Subcutaneous adipose tissue (tissue), 4 donors: ENCODE results near the gene FASTK. TPM values are rescaled to one million over a fixed set of nuclear protein-coding genes. Genes with fewer than 3 reads are reported as not detected.

ENCODE experiments used
- CTCF ChIP-seq: fragments of 450-650 bp; IDR thresholded peaks from one replicate; pipeline ENCODE4 v1.5.1; 2016; ENCODE audit warnings: low read depth, mild to moderate bottlenecking, control low read depth, antibody characterized with exemption, moderate library complexity
- total RNA-seq, 4 donors: library from RNA; depleted of rRNA; stranded (reverse); fragments of >200 nt; gene quantifications; one replicate each; pipeline ENCODE4 v1.1.0, GENCODE V29; 2016

Gene FASTK
- total RNA-seq, 4 donors from 2014 or later: 36.8 to 88.9 (median 44.0) TPM

- TF ChIP-seq CTCF: no peak
Observed at GRCh38 chr7:151035902-151036301, 44.7 kb downstream of the FASTK start.

GRCh38 chr7:151035026-151035717, 45.4 kb downstream of the FASTK start:
- no peak for TF ChIP-seq CTCF

- TF ChIP-seq CTCF: no peak
Observed at GRCh38 chr7:151034312-151035025, 46.1 kb downstream of the FASTK start.

- TF ChIP-seq CTCF: no peak
Observed at GRCh38 chr7:151033864-151034249, 46.8 kb downstream of the FASTK start.

GRCh38 chr7:151032936-151033863, 47.4 kb downstream of the FASTK start:
- TF ChIP-seq CTCF: no peak

GRCh38 chr7:151031011-151031410, 49.6 kb downstream of the FASTK start:
- TF ChIP-seq CTCF: no peak
